ENCODE data around the gene SGMS1. TPM values are rescaled to one million over a fixed set of nuclear protein-coding genes. Genes with fewer than 3 reads are reported as not detected.

Gene SGMS1
- total RNA-seq, 1 donor from 2014 or later = 25.6 TPM

DNA sequence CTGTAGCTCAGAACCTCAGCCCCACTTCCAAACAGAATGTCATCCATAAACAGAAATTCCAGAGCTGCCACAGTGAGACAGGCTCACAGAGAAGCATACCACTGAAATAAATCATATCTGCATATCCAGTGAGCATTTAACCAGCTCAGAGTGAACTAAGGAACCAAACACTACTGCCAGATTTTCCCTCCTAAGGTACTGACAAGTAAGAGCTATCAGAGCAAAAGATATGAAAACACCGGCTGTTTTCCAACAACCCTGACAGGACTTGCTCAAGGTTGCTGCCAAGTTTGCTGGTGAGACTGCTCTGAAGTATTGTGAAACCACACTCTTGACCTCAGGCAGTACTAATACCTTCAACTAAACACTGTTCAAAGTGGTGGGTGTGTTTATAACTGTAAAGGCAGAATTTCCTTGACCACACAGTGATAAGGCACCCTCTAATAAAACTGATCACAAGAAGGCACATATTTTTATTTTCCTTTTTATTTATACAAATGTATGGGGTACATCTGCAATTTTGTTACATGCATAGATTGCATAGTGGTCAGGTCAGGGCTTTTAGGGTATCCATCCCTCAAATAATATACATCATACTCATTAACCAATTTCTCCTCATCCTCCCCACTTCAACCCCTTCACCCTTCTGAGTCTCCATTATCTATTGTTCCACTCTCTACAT lies 18.3 kb downstream of the SGMS1 start:
- Mint-ChIP-seq H3K27me3 (ENCODE audit: low read depth, unreplicated experiment) (no peaks in the 10 kb centered on the region), H3K9me3 (ENCODE audit: unreplicated experiment) (no peaks in the 10 kb centered on the region), H3K27ac (ENCODE audit: unreplicated experiment) (peak overlapping the region; percentile 96), H3K4me1 (ENCODE audit: low read depth, unreplicated experiment) (peaks cover 49% of the 10 kb centered on the region), H3K4me3 (ENCODE audit: unreplicated experiment) (peak overlapping the region; percentile 2), H3K36me3 (ENCODE audit: low read depth, unreplicated experiment) (peaks cover 3% of the 10 kb centered on the region)
- H3K9ac ChIP-seq (ENCODE audit: low read length) = no peak overlapping the region
- peaks cover 53% of the 10 kb centered on the region for H4K20me1 ChIP-seq (ENCODE audit: insufficient read depth, low read length)
- H2AFZ ChIP-seq (ENCODE audit: low read depth, low read length) = no peak overlapping the region
- H3K9me3 ChIP-seq (ENCODE audit: insufficient read depth, low read depth, low read length) = no peaks in the 10 kb centered on the region
- no peaks in the 10 kb centered on the region for H3K36me3 ChIP-seq (ENCODE audit: insufficient read depth, low read length)
- peaks cover 2% of the 10 kb centered on the region for H3K79me2 ChIP-seq (ENCODE audit: insufficient read depth, low read length)
- H3K4me1 ChIP-seq (ENCODE audit: insufficient read depth, low read length) = peaks cover 36% of the 10 kb centered on the region
- H3K27me3 ChIP-seq (ENCODE audit: insufficient read depth, low read length) = no peaks in the 10 kb centered on the region
- H3K4me3 ChIP-seq (ENCODE audit: insufficient read depth, low read depth, low read length) = no peak overlapping the region
- peak overlapping the region; percentile 41 for H3K27ac ChIP-seq (ENCODE audit: low read depth, low read length)
- peak overlapping the region; percentile 74 for H3K4me2 ChIP-seq (ENCODE audit: low read length)
- FAIRE-seq = peak; percentile 83
- peak; percentile 100 for DNase-seq (ENCODE audit: low read depth)
- TF ChIP-seq, protein P1, sequence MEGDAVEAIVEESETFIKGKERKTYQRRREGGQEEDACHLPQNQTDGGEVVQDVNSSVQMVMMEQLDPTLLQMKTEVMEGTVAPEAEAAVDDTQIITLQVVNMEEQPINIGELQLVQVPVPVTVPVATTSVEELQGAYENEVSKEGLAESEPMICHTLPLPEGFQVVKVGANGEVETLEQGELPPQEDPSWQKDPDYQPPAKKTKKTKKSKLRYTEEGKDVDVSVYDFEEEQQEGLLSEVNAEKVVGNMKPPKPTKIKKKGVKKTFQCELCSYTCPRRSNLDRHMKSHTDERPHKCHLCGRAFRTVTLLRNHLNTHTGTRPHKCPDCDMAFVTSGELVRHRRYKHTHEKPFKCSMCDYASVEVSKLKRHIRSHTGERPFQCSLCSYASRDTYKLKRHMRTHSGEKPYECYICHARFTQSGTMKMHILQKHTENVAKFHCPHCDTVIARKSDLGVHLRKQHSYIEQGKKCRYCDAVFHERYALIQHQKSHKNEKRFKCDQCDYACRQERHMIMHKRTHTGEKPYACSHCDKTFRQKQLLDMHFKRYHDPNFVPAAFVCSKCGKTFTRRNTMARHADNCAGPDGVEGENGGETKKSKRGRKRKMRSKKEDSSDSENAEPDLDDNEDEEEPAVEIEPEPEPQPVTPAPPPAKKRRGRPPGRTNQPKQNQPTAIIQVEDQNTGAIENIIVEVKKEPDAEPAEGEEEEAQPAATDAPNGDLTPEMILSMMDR (IDR thresholded peaks at IDR 0.05; ENCODE audit: insufficient read depth, low read depth, low read length) = no peak
- TF ChIP-seq EZH2 (IDR thresholded peaks at IDR 0.05; ENCODE audit: insufficient read depth, low read length) = no peak

DNA sequence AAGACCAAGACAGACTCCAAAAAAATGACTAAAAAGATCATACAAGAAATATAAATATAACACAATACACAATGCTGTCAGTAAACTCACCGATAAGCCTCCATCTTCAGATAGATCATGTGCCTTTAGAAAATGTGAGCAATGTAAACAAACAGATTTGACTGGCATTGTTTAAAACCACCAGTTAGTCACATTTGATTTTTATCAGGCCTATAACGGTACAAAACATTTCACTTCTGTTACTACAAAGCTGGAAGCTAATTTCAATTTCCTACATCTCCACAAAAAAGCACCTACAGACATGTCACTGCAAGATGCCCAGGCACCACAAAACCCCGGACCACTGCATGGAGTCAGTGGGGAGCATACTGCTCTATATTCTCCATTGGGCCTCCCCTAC lies 18.9 kb downstream of the SGMS1 start:
- peak overlapping the region; percentile 74 for H3K4me2 ChIP-seq (ENCODE audit: low read length)
- no peaks in the 10 kb centered on the region for H3K27me3 ChIP-seq (ENCODE audit: insufficient read depth, low read length)

More for the DNA sequence above, 18.9 kb downstream of the SGMS1 start:
- Histone ChIP-seq H3K27ac (ENCODE audit: low read depth, low read length) (peak overlapping the region; percentile 41), H3K9me3 (ENCODE audit: insufficient read depth, low read depth, low read length) (no peaks in the 10 kb centered on the region), H2AFZ (ENCODE audit: low read depth, low read length) (no peak overlapping the region), H3K4me1 (ENCODE audit: insufficient read depth, low read length) (peaks cover 40% of the 10 kb centered on the region), H3K36me3 (ENCODE audit: insufficient read depth, low read length) (no peaks in the 10 kb centered on the region), H3K79me2 (ENCODE audit: insufficient read depth, low read length) (no peaks in the 10 kb centered on the region), H3K4me3 (ENCODE audit: insufficient read depth, low read depth, low read length) (no peak overlapping the region), H3K9ac (ENCODE audit: low read length) (peak overlapping the region; percentile 28), H4K20me1 (ENCODE audit: insufficient read depth, low read length) (peaks cover 53% of the 10 kb centered on the region)
- no peak for FAIRE-seq
- H3K4me1 Mint-ChIP-seq (ENCODE audit: low read depth, unreplicated experiment) = peaks cover 54% of the 10 kb centered on the region
- DNase-seq (ENCODE audit: low read depth) = peak; percentile 39
- no peaks in the 10 kb centered on the region for H3K9me3 Mint-ChIP-seq (ENCODE audit: unreplicated experiment)
- TF ChIP-seq EZH2 (IDR thresholded peaks at IDR 0.05; ENCODE audit: insufficient read depth, low read length) = no peak
- TF ChIP-seq, protein P1 (IDR thresholded peaks at IDR 0.05; ENCODE audit: insufficient read depth, low read depth, low read length) = no peak
- H3K4me3 Mint-ChIP-seq (ENCODE audit: unreplicated experiment) = peak overlapping the region; percentile 34
- H3K27ac Mint-ChIP-seq (ENCODE audit: unreplicated experiment) = peak overlapping the region; percentile 96
- no peaks in the 10 kb centered on the region for H3K27me3 Mint-ChIP-seq (ENCODE audit: low read depth, unreplicated experiment)
- no peaks in the 10 kb centered on the region for H3K36me3 Mint-ChIP-seq (ENCODE audit: low read depth, unreplicated experiment)
